Endodermal cell (in vitro differentiated cells): ENCODE data around the gene ZFYVE26. TPM values are rescaled to one million over a fixed set of nuclear protein-coding genes. Genes with fewer than 3 reads are reported as not detected.

ENCODE experiments used
- DNase-seq: peaks from one replicate; pipeline ENCODE4 v3.0.0-alpha.2; 2017
- H3K27ac ChIP-seq: 2 replicates; pipeline ENCODE4 v1.5.1; 2013; ENCODE audit warnings: mild to moderate bottlenecking, low read depth, low read length, moderate library complexity
- H3K27me3 ChIP-seq: 2 replicates; pipeline ENCODE4 v1.6.1; 2013; ENCODE audit warnings: mild to moderate bottlenecking, low read length, moderate library complexity; ENCODE audit not compliant: insufficient read depth, control insufficient read depth, poor library complexity, severe bottlenecking
- H3K36me3 ChIP-seq: 2 replicates; pipeline ENCODE4 v1.7.0; 2013; ENCODE audit warnings: mild to moderate bottlenecking, low read length, moderate library complexity; ENCODE audit not compliant: control insufficient read depth, insufficient read depth
- H3K4me1 ChIP-seq: one replicate; pipeline ENCODE4 v1.7.0; 2013; ENCODE audit warnings: low read length; ENCODE audit not compliant: control insufficient read depth, insufficient read depth
- H3K4me3 ChIP-seq: 2 replicates; pipeline ENCODE4 v1.5.1; 2013; ENCODE audit warnings: mild to moderate bottlenecking, low read length, moderate library complexity
- H3K9ac ChIP-seq: 2 replicates; pipeline ENCODE4 v1.6.1; 2013; ENCODE audit warnings: mild to moderate bottlenecking, low read length, moderate library complexity; ENCODE audit not compliant: poor library complexity, severe bottlenecking; ENCODE audit errors: extremely low read depth
- H3K9me3 ChIP-seq: 2 replicates; pipeline ENCODE4 v1.6.1; 2013; ENCODE audit warnings: mild to moderate bottlenecking, low read length, moderate library complexity; ENCODE audit not compliant: control insufficient read depth
- H3K27ac Mint-ChIP-seq: 2 replicates; pipeline ENCODE4 v1.8.0; 2020; ENCODE audit warnings: mixed read lengths
- H3K27me3 Mint-ChIP-seq: 2 replicates; pipeline ENCODE4 v1.8.0; 2021; ENCODE audit warnings: mild to moderate bottlenecking, mixed read lengths; ENCODE audit not compliant: insufficient read depth
- H3K36me3 Mint-ChIP-seq: 2 replicates; pipeline ENCODE4 v1.8.0; 2020; ENCODE audit warnings: low read depth, mixed read lengths
- H3K4me1 Mint-ChIP-seq: 2 replicates; pipeline ENCODE4 v1.8.0; 2020; ENCODE audit warnings: mixed read lengths
- H3K4me3 Mint-ChIP-seq: 2 replicates; pipeline ENCODE4 v1.8.0; 2020; ENCODE audit warnings: mild to moderate bottlenecking, moderate library complexity, mixed read lengths
- H3K9me3 Mint-ChIP-seq: 2 replicates; pipeline ENCODE4 v1.8.0; 2020; ENCODE audit warnings: mild to moderate bottlenecking, mixed read lengths
- CTCF ChIP-seq: fragments of 200-600 bp; sonication (generic); conservative IDR thresholded peaks from 2 replicates; pipeline ENCODE4 v1.5.0; 2021; ENCODE audit warnings: antibody characterized with exemption, mild to moderate bottlenecking
- WGBS, 2 experiments: methylation state at CpG; one replicate each; pipeline versions ENCODE4 v1.1.5 to v1.1.7; 2013; ENCODE audit warnings: missing lambda C conversion rate in 2 of 2, mixed read lengths in 1 of 2; ENCODE audit not compliant: insufficient coverage in 1 of 2, insufficient read length in 1 of 2; 5-methylcytosine and 5-hydroxymethylcytosine counted together
- total RNA-seq, 2 donors: library from RNA; stranded (reverse); fragmentation: NEBNext Ultra II Directional in 1 of 2; extraction: Animal tissue kit (Norgen Biotek cat#: 25700) in 1 of 2; gene quantifications; 2 replicates in 1 of 2; 3 replicates in 1 of 2; pipeline ENCODE4 v1.2.1, GENCODE V29; 2021

ZFYVE26 gene
- total RNA-seq, 2 donors from 2014 or later: 27.4 to 29.4 TPM

- no peaks in the 10 kb centered on the region for H3K9me3 ChIP-seq
- H3K27me3 Mint-ChIP-seq: peaks cover 5% of the 10 kb centered on the region
- H3K9ac ChIP-seq: no peak overlapping the region
- H3K27ac ChIP-seq: no peak overlapping the region
- H3K4me1 Mint-ChIP-seq: no peaks in the 10 kb centered on the region
- H3K4me3 Mint-ChIP-seq: no peak overlapping the region
- no peak for TF ChIP-seq CTCF
- no peak for DNase-seq
- no peaks in the 10 kb centered on the region for H3K9me3 Mint-ChIP-seq
- H3K36me3 Mint-ChIP-seq: peaks cover 54% of the 10 kb centered on the region
- H3K4me3 ChIP-seq: no peak overlapping the region
- H3K27me3 ChIP-seq: no peaks in the 10 kb centered on the region
- no peak overlapping the region for H3K27ac Mint-ChIP-seq
- H3K4me1 ChIP-seq: no peaks in the 10 kb centered on the region
- 90 to 92% methylated on average over 1 of the region's 1 CpG for WGBS, 2 experiments
- peaks cover 37% of the 10 kb centered on the region for H3K36me3 ChIP-seq
Observed at GRCh38 chr14:67746927-67747326, 69.5 kb downstream of the ZFYVE26 start.

- no peaks in the 10 kb centered on the region for H3K9me3 ChIP-seq
- no peak overlapping the region for H3K4me3 Mint-ChIP-seq
- H3K27ac ChIP-seq: no peak overlapping the region
- H3K4me1 Mint-ChIP-seq: no peaks in the 10 kb centered on the region
- no peaks in the 10 kb centered on the region for H3K27me3 ChIP-seq
- no peak overlapping the region for H3K9ac ChIP-seq
- no peaks in the 10 kb centered on the region for H3K4me1 ChIP-seq
- 83 to 96% methylated on average over 1 of the region's 2 CpGs for WGBS, 2 experiments
- no peak overlapping the region for H3K4me3 ChIP-seq
- TF ChIP-seq CTCF: no peak
- H3K36me3 Mint-ChIP-seq: peaks cover 26% of the 10 kb centered on the region
- peaks cover 8% of the 10 kb centered on the region for H3K27me3 Mint-ChIP-seq
- peaks cover 11% of the 10 kb centered on the region for H3K36me3 ChIP-seq
- no peak for DNase-seq
- no peaks in the 10 kb centered on the region for H3K9me3 Mint-ChIP-seq
- H3K27ac Mint-ChIP-seq: no peak overlapping the region
Observed at GRCh38 chr14:67744046-67744445, 72.3 kb downstream of the ZFYVE26 start.

- Histone ChIP-seq H3K27ac (no peak overlapping the region), H3K36me3 (no peaks in the 10 kb centered on the region), H3K4me3 (no peak overlapping the region), H3K27me3 (no peaks in the 10 kb centered on the region), H3K9me3 (no peaks in the 10 kb centered on the region), H3K4me1 (no peaks in the 10 kb centered on the region), H3K9ac (no peak overlapping the region)
- no peak overlapping the region for H3K27ac Mint-ChIP-seq
- no peak for DNase-seq
- WGBS, 2 experiments: 82 to 87% methylated on average over 10 to 12 of the region's 12 CpGs
- H3K27me3 Mint-ChIP-seq: peaks cover 8% of the 10 kb centered on the region
- H3K36me3 Mint-ChIP-seq: no peaks in the 10 kb centered on the region
- H3K4me1 Mint-ChIP-seq: no peaks in the 10 kb centered on the region
- no peak overlapping the region for H3K4me3 Mint-ChIP-seq
- no peaks in the 10 kb centered on the region for H3K9me3 Mint-ChIP-seq
- no peak for TF ChIP-seq CTCF
Observed at GRCh38 chr14:67738740-67739504, 77.5 kb downstream of the ZFYVE26 start.
